ENCODE results near the gene CDH15.

CDH15 gene

GRCh38 chr16:89140981-89141883, 30.3 kb upstream of the CDH15 start:
- no peak for DNase-seq

DNA sequence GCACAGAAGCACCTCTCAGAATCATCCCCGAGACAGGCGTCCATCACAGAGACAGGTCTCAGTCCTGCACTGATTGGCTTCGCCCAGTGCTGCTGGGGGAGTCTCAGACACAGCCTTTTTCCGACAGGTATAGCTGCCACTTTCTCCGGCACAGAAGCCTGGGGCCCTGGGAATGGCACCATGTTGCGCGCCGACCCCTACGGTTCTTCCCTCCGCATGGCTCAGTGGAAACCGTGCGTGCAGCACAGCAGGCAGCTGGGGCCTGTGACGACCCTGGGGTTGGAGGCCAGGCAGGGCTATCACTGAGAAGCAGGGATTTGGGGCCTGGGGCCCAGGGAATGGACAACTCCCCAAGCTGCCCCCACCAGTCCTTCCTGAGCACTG, 29.7 kb upstream of the CDH15 start:
- DNase-seq, result no peak

DNA sequence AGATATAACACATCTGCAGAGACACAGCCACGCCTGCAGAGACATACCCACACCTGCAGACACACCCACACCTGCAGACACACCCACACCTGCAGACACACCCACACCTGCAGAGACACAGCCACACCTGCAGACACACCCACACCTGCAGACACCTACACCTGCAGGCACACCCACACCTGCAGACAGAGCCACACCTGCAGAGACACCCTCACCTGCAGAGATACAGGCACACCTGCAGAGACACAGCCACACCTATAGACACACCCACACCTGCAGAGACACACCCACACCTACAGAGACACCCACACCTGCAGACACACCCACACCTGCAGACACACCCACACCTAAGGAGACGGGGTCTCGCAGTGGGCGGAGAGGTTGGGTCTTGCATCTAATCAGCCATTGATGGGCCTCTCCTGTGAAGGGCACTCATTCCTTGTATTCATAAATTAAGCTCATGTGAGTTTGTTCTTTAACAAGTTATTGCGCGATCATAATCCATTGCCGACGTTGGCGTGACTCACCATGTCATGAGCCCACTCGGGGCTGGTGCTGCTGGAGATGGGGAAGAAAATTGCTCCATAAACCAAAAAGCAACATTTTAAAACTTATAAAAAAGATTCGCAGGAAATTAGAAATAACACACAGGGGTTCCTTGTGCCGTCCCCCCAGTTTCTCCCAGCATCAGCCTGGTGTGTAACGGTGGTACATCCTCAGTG, 28.9 kb upstream of the CDH15 start:
- DNase-seq, result no peak

DNA sequence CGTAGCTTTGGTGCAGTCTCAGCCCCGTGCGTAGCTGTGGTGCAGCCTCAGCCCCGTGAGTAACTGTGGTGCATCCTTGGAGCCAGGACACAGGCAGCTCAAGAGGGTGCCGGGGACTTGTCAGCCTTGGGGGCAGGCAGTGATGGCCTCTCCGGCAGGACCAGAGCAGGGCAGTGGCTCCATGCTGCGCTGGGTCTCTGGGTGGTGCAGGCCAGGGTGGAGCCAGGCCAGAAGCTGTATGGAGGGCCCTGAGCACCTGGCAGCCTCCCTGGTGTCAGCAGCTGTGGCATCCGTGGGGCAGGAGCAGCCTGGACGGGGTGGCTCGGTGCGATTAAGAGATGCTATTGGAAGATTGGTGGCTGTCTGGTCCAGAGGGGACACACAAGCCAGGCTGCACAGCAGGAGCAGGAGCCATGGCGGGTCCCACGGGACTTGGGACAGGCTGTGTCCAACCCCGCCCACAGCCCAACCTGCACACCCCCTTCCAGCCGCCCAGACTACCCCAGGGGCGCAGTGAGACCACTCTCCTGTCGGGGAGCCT, 28.3 kb upstream of the CDH15 start:
- DNase-seq, result no peak

DNA sequence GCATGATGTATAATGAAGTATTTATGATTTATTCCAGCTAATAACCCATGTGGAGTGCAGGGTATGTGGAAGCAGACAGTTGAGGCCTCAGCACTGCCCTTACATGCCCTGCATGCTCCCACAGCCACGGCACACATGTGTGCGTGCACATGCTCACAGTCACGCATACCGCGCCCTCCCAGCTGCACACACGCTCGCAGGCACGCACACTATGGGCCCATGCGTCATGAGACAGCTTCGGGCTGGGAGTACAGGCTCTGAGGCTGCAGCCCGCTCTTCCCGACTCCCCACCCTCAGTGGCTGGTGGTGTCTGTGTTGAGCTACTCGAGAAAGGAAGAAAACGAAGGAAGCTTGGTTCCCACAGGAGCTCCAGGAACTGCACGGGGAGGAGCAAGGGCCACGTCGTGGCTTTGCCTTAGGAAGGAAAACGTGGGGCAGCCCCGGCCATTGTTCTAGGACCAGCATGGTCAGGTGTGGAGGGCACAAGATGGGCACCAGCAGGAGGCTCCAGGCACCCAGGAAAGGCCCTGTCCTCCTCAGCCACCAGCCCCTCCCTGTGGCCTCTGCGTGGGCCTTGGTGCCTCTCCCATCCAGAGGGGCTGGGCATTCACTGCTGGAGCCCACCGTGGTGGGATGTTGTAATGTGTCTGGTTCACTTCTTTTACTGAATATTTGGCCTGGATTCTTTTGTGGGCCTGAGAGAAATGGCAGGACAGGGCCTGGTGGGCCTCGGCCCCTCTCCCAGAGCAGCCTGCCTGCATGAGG, 27.5 kb upstream of the CDH15 start:
- DNase-seq, result no peak

DNA sequence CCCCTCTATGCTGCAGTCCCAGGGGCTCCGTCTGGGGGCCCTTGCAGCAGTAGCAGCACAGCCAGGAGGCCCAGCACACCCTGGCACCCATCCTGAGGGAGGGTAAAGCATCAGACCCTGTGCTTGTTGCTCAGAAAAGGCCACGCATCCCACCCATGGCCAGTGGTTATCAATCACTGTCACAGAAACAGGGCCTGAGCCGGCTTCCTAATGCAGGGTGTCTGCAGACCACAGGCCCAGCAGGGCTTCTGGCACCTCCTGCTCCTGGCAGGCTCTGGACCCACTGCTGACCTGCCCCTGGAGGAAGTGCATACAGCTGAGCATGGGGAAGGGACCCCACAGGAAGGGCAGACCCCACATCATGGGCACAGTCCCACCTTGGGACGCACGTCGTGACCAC, 26.9 kb upstream of the CDH15 start:
- no peak for DNase-seq

DNA sequence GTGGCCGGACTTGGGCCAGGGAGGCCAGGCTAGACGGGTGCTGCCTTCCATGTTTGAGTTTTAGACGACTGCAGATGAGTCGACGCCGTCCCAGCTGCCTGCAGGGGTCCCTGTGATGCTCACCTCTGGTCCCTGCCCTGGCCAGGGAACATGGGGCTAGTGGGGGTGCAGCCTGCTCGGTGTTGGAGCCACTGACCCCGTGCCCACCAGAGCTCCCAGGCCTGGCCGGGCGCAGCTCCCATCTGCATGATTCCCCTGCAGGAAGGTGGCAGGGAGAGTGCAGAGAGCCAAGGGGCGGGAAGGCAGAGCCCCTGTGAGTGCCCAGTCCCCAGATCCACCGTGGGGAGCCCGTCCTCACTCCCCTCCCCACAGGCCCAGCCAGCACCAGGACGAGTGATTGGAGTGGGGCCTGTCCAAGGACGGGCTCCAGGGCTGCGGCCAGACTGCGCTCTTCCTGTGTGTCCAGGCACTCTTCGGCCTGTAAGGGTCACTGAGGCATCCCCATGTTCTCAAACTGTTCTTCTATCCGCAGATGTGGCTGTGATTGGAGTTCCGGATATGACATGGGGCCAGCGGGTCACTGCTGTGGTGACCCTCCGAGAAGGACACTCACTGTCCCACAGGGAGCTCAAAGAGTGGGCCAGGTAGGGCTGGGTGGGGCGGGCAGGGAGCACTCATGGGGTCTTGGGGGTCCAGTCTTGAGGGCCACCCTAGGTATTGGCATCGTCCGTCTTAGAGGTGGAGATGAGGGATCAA, 26.0 kb upstream of the CDH15 start:
- no peak for DNase-seq

- no peak for DNase-seq
Observed at GRCh38 chr16:89146211-89147005, 25.1 kb upstream of the CDH15 start.

- no peak for DNase-seq
Observed at GRCh38 chr16:89147085-89147817, 24.3 kb upstream of the CDH15 start.

DNA sequence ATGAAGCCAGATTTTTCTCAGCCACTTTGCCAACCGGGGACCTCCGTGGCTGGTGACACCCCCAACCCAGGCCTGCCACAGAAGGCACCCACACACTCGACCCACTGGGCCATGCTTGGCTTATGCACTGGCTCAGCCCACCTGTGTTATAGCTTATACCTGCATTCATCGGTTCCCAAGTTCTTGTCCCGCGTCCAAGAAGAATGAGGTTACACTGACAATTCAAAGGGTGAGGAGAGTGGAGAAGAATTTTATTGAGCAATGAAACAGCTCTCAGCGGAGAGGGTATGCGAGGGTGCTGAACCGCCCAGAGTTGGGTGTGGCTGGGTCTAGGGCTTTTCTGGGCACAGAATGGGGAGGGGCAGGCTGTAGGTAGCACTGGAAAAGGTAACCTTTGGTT, 22.2 kb upstream of the CDH15 start:
- no peak for DNase-seq

GRCh38 chr16:89150090-89150835, 21.3 kb upstream of the CDH15 start:
- DNase-seq, result no peak

DNA sequence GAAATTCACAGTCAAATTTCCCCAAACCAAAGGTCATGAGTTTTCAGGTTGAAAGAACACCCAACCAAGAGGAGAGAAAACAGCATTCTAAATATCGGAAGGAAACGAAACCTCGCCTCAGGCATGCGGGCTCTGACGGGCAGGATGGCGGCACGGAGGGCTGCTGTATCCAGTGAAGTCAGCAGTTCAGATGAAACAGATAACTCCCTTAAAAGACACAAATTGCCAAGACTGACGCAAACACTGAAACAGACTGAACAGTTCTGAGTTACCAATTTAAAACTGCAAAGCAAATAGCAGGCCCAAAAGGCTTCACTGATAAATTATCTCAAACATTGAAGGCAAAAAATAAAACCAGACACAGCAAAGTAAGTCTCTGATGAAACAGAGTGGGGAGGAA, 20.6 kb upstream of the CDH15 start:
- no peak for DNase-seq

- DNase-seq, result no peak
Observed at GRCh38 chr16:89152831-89153700, 18.5 kb upstream of the CDH15 start.

DNA sequence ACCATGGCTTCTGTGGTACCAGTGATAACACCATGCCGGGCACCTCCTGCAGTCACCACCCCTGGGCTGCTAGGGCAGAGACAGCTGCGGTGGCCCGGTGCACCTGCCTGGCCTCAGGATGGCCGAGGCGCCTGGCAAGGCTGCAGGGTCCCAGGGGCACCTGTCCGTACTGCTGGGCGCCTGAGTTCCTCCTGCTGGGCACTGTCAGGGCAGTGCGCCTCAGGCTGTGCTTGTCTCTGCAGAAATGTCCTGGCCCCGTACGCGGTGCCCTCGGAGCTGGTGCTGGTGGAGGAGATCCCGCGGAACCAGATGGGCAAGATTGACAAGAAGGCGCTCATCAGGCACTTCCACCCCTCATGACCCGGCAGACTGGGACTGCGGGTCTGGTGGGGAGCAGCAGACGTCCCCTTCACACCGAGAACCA, 17.7 kb upstream of the CDH15 start:
- no peak for DNase-seq

DNA sequence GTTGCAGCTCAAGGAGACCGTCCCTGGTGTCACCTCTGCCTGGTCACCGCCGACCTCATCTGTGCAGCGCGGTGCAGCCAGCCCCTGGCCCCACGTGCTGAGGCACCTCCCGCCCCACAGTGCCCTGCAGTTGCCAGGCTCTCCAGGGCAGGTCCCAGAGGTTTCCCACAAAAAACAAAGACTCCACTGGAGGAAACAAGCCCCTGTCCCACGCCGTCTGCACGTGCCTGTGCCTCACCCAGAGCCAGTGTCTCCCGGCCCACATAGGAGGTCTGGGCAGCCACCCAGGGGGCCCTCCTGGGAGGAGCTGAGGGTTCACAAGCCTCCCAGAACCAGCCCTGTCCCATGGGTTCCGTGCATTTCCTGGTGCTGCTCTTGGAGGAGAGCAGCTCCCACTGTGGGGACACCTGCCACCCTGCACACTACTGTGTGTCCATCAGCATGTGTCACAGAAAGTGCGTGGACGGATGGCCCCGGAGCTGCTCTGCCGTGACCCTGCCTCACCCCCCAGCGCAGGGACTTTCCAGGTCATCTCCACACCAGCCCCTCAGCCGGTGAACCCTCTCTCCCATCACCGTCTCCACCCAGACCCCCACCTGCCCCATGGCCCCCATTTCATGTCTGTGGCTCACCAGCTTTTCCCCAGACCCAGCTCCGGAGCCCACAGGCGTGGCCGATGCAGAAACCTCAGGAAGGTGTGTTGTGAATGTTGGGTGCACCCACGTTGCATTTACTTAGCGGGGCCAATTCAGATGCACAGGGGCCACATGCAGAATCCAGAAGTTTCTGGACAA, 17.0 kb upstream of the CDH15 start:
- no peak for DNase-seq

DNA sequence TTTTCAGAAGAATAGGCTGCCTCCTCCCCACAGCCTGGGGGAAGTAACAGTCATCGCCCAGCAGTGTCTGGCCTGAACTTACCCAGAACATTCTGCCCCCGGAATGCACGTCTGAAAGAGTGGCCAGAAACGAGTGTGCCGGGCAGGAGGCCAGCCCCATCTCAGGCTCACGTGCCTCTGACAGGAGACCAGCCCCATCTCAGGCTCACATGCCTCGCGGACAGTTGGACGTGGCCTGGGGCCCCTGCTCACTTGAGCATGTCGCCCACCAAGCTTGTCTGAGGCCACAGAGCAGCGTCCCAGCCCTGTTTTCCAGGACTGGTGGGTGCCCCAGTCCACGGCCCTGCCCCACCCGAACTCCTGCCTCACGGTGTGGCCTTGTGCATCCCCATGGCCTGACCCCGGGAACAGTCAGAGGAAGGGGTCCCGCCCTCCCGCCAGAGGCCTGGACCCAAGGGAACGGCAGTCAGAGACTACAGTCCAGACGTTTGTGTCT, 16.3 kb upstream of the CDH15 start:
- no peak for DNase-seq

GRCh38 chr16:89155851-89156739, 15.5 kb upstream of the CDH15 start:
- DNase-seq, result no peak
